Measurements from ENCODE around the gene ACP7. TPM values are rescaled to one million over a fixed set of nuclear protein-coding genes. Genes with fewer than 3 reads are reported as not detected.

The ACP7 gene
- total and polyA plus RNA-seq, 2 of the 4 experiments (the other 2 are of a cell fraction): not detected

GRCh38 chr19:39119830-39120229 lies 35.7 kb downstream of the ACP7 start:
- Histone ChIP-seq H2BK5ac (ENCODE audit: low read depth, low read length, poor library complexity, severe bottlenecking) (no peak overlapping the region), H2BK120ac (ENCODE audit: low read depth, low read length) (no peak overlapping the region), H3K56ac (ENCODE audit: extremely low read depth, insufficient read depth, low read length) (no peak overlapping the region), H3K9ac (ENCODE audit: low read depth, low read length) (no peak overlapping the region), H3K27ac (ENCODE audit: insufficient read depth, low read length) (no peak overlapping the region), H3K23ac (ENCODE audit: low read depth, low read length) (no peak overlapping the region), H3K9me3 (ENCODE audit: control insufficient read depth, insufficient read depth, low read length) (no peaks in the 10 kb centered on the region), H2AK5ac (ENCODE audit: low read depth, low read length) (no peak overlapping the region), H2BK15ac (ENCODE audit: low read depth, low read length) (no peak overlapping the region), H3K4me3 (ENCODE audit: insufficient read depth, low read depth, low read length) (no peak overlapping the region), H3K4ac (ENCODE audit: low read depth, low read length) (no peak overlapping the region), H4K20me1 (ENCODE audit: insufficient read depth, low read length) (no peaks in the 10 kb centered on the region), H3K79me1 (ENCODE audit: low read depth in 1 of 2, low read length in 2 of 2) (no peaks in the 10 kb centered on the region), H4K8ac (ENCODE audit: low read depth in 2 of 2, low read length in 2 of 2) (no peak overlapping the region), H4K91ac (ENCODE audit: insufficient read depth, low read depth, low read length) (no peak overlapping the region), H3K9me1 (ENCODE audit: insufficient read depth, low read length) (no peaks in the 10 kb centered on the region), H3K36me3 (ENCODE audit: control insufficient read depth, insufficient read depth, low read length) (no peaks in the 10 kb centered on the region), H2BK20ac (ENCODE audit: low read depth, low read length) (no peak overlapping the region), H2AK9ac (replicated peaks; ENCODE audit: low read depth, low read length, poor library complexity) (no peak overlapping the region), H3K18ac (ENCODE audit: low read depth, low read length) (no peak overlapping the region), H3K27me3 (ENCODE audit: control insufficient read depth, insufficient read depth, low read length) (peaks cover 15% of the 10 kb centered on the region), H4K5ac (ENCODE audit: low read depth, low read length) (no peak overlapping the region), H2AFZ (replicated peaks; ENCODE audit: low read length, poor library complexity) (no peak overlapping the region), H3K14ac (replicated peaks; ENCODE audit: low read depth, low read length) (no peak overlapping the region), H3K4me2 (ENCODE audit: low read depth, low read length) (no peak overlapping the region), H3K4me1 (ENCODE audit: control insufficient read depth, insufficient read depth, low read length) (no peaks in the 10 kb centered on the region)
- WGBS, 2 experiments (ENCODE audit: extremely low coverage in 2 of 2, insufficient read length in 1 of 2): no CpG with 5 or more reads among the region's 1 CpG
- no peak for TF ChIP-seq MAFK (IDR thresholded peaks at IDR 0.05; ENCODE audit: low read depth, low read length)
- TF ChIP-seq RAD21 (IDR thresholded peaks at IDR 0.05; ENCODE audit: low read length): no peak
- no peak for TF ChIP-seq MAZ (IDR thresholded peaks at IDR 0.05; ENCODE audit: borderline replicate concordance, low read depth, low read length)
- no peak for TF ChIP-seq USF2 (IDR thresholded peaks at IDR 0.05; ENCODE audit: low read depth, low read length)
- no peak for TF ChIP-seq MXI1 (IDR thresholded peaks at IDR 0.05; ENCODE audit: borderline replicate concordance, low read depth, low read length)
- no peak for TF ChIP-seq BHLHE40 (IDR thresholded peaks at IDR 0.05; ENCODE audit: low read depth, low read length)
- no peak for TF ChIP-seq SMC3 (IDR thresholded peaks at IDR 0.05; ENCODE audit: low read depth, low read length)
- no peak for TF ChIP-seq CHD1 (IDR thresholded peaks at IDR 0.05; ENCODE audit: low read depth, low read length)
- TF ChIP-seq ELK1 (IDR thresholded peaks at IDR 0.05; ENCODE audit: borderline replicate concordance, low read depth, low read length): no peak
- TF ChIP-seq CTCF (conservative IDR thresholded peaks at IDR 0.05; ENCODE audit: low read depth, low read length): no peak
- TF ChIP-seq POLR2A (IDR thresholded peaks at IDR 0.05; ENCODE audit: low read depth, low read length): no peak
- no peak for TF ChIP-seq RCOR1 (IDR thresholded peaks at IDR 0.05; ENCODE audit: insufficient replicate concordance, low read length)
- TF ChIP-seq CEBPB (IDR thresholded peaks at IDR 0.05; ENCODE audit: low read depth, low read length): no peak
- TF ChIP-seq FOS (IDR thresholded peaks at IDR 0.05; ENCODE audit: low read depth, low read length): no peak
- no peak for TF ChIP-seq RFX5 (IDR thresholded peaks at IDR 0.05; ENCODE audit: low read depth, low read length)
- TF ChIP-seq NFE2L2 (IDR thresholded peaks at IDR 0.05; ENCODE audit: low read depth, low read length): no peak
- intact Hi-C loops (cut with micrococcal nuclease) (loop anchor here (5.0 kb wide), 1 partner anchor 222 kb away; the partner anchor contains the start of gene SAMD4B), dilution Hi-C loops (cut with HindIII; ENCODE audit: low sequenced_read_pairs, unreplicated experiment) (no loop called here), in situ Hi-C loops (cut with MboI; ENCODE audit: low sequenced_read_pairs) (loop anchor here (5.0 kb wide), 2 partner anchors 67 to 207 kb away; no protein-coding TSS in a partner anchor)
- ATAC-seq (ENCODE audit: low read depth) (no peak), DNase-seq (no peak)
- BruUV-seq (replicated peaks): no TSS peak
- ChIA-PET POLR2A (ENCODE audit: unreplicated experiment) (no interaction called here), CTCF (no interaction called here)
